Lung (tissue), 12 donors: ENCODE data around the gene KIAA1217. TPM values are rescaled to one million over a fixed set of nuclear protein-coding genes. Genes with fewer than 3 reads are reported as not detected.
A peak's percentile ranks its signal among the peaks of the same experiment; 100 is the strongest.

Experiments
- ATAC-seq: fragments of 200-7000 bp; cut with Tn5 transposase; one replicate; pipeline ENCODE4 v1.9.1; 2020; ENCODE audit warnings: moderate number of reproducible peaks; ENCODE audit not compliant: insufficient read depth, low FRiP score
- DNase-seq, 3 donors: peaks; one replicate each; pipeline ENCODE4 v3.0.0-alpha.2; 2013 to 2017
- H3K27ac ChIP-seq, 2 donors: one replicate each; pipeline ENCODE4 v1.5.1; 2013; ENCODE audit warnings: mild to moderate bottlenecking in 2 of 2, moderate library complexity in 2 of 2, control low read depth in 1 of 2, inconsistent platforms in 1 of 2, low read depth in 1 of 2, low read length in 1 of 2
- H3K27me3 ChIP-seq, 3 donors: one replicate each; pipeline ENCODE4 v1.5.1; 2013; ENCODE audit warnings: low read length in 2 of 3; ENCODE audit not compliant: control insufficient read depth in 3 of 3, insufficient read depth in 3 of 3
- H3K36me3 ChIP-seq, 4 donors: one replicate each; pipeline ENCODE4 v1.5.1; 2013; ENCODE audit warnings: low read length in 4 of 4, mild to moderate bottlenecking in 1 of 4, moderate library complexity in 1 of 4; ENCODE audit not compliant: control insufficient read depth in 4 of 4, insufficient read depth in 4 of 4
- H3K4me1 ChIP-seq, 5 donors: one replicate each; pipeline ENCODE4 v1.5.1; 2013; ENCODE audit warnings: low read length in 5 of 5, mild to moderate bottlenecking in 2 of 5, moderate library complexity in 1 of 5; ENCODE audit not compliant: control insufficient read depth in 5 of 5, insufficient read depth in 5 of 5
- H3K4me3 ChIP-seq: one replicate; pipeline ENCODE4 v1.5.1; 2013; ENCODE audit warnings: mild to moderate bottlenecking, control low read depth, moderate library complexity
- H3K9ac ChIP-seq, 2 donors: one replicate each; pipeline ENCODE4 v1.5.1; 2013; ENCODE audit warnings: low read length in 2 of 2, control low read depth in 1 of 2; ENCODE audit not compliant: insufficient read depth in 1 of 2
- H3K9me3 ChIP-seq, 4 donors: one replicate each; pipeline ENCODE4 v1.5.1; 2013; ENCODE audit warnings: low read length in 3 of 4, mild to moderate bottlenecking in 1 of 4, moderate library complexity in 1 of 4; ENCODE audit not compliant: control insufficient read depth in 4 of 4, insufficient read depth in 3 of 4
- CTCF ChIP-seq: IDR thresholded peaks from 2 replicates; pipeline ENCODE4 v1.5.1; 2012; ENCODE audit warnings: mild to moderate bottlenecking; ENCODE audit errors: control extremely low read depth, extremely low read depth
- WGBS, 2 donors: extraction: QIAGEN DNeasy Blood & Tissue Kit; methylation state at CpG; one replicate each; pipeline ENCODE4 v1.1.7; 2013; 5-methylcytosine and 5-hydroxymethylcytosine counted together
- polyA plus RNA-seq, 2 donors: library from polyadenylated mRNA; stranded (reverse); fragments of 200-250 nt; gene quantifications; one replicate each; pipeline ENCODE4 v1.2.1, GENCODE V29; 2013
- total RNA-seq, 2 donors: library from RNA; depleted of rRNA in 1 of 2; stranded (reverse); fragments of >200 nt in 1 of 2; gene quantifications; one replicate each; pipeline ENCODE4 v1.2.1, GENCODE V29; 2014 to 2021
- donor health status: control.
- donor health status: control.
- donor health status: Bipolar disorder and iron deficiency.
- donor health status: healthy.
- donor health status: DM: yes; HTN: yes; CAD: no.

Gene KIAA1217
- total and polyA plus RNA-seq, 4 donors: 5.5 to 58.6 (median 24.1) TPM

GRCh38 chr10:24374134-24374915, 165.4 kb downstream of the KIAA1217 start:
- H3K27ac ChIP-seq: no peak overlapping the region
- H3K9ac ChIP-seq: no peak overlapping the region
- H3K4me3 ChIP-seq: no peak overlapping the region
- WGBS, 2 donors: 71 to 80% methylated on average over 7 of the region's 7 CpGs
- DNase-seq (peak in 1 of 3 donors; percentile 85), ATAC-seq (no peak)
- no peaks in the 10 kb centered on the region for H3K27me3 ChIP-seq
- H3K4me1 ChIP-seq: peaks cover 0 to 12% (median 1%) of the 10 kb centered on the region in 5 donors
- peaks cover 0 to 4% (median 0%) of the 10 kb centered on the region in 4 donors for H3K9me3 ChIP-seq
- no peak for TF ChIP-seq CTCF
- no peaks in the 10 kb centered on the region for H3K36me3 ChIP-seq

GRCh38 chr10:24375510-24375909, 166.6 kb downstream of the KIAA1217 start:
- Histone ChIP-seq H3K4me1 (peaks cover 0 to 12% (median 1%) of the 10 kb centered on the region in 5 donors), H3K27me3 (no peaks in the 10 kb centered on the region), H3K27ac (no peak overlapping the region), H3K9ac (no peak overlapping the region), H3K4me3 (no peak overlapping the region), H3K9me3 (peaks cover 0 to 4% (median 0%) of the 10 kb centered on the region in 4 donors), H3K36me3 (no peaks in the 10 kb centered on the region)
- WGBS, 2 donors: 89 to 90% methylated on average over 4 of the region's 4 CpGs
- DNase-seq: no peak
- ATAC-seq: no peak
- no peak for TF ChIP-seq CTCF

GRCh38 chr10:24376731-24377130, 167.8 kb downstream of the KIAA1217 start:
- Histone ChIP-seq H3K9me3 (peaks cover 0 to 4% (median 0%) of the 10 kb centered on the region in 4 donors), H3K4me3 (no peak overlapping the region), H3K4me1 (peaks cover 0 to 12% (median 3%) of the 10 kb centered on the region in 5 donors), H3K36me3 (no peaks in the 10 kb centered on the region), H3K9ac (no peak overlapping the region), H3K27ac (no peak overlapping the region), H3K27me3 (no peaks in the 10 kb centered on the region)
- ATAC-seq: no peak
- no peak for TF ChIP-seq CTCF
- WGBS, 2 donors: 93 to 97% methylated on average over 4 of the region's 4 CpGs
- no peak for DNase-seq
